Activated effector memory CD4-positive, alpha-beta T cell treated with anti-CD3 and anti-CD28 coated beads, Interleukin-2, amount 50 U/mL, for 16 hours (primary cell): Measurements from ENCODE around the gene PCDHA1.
"Not testable (repeated sequence)": the region's sequence is repeated elsewhere in the genome, so short reads cannot be mapped to it uniquely, and the experiment has no call there.

Experiments used
- DNase-seq: peaks from one replicate; pipeline ENCODE4 v3.0.0-alpha.2; 2020

Gene PCDHA1

GRCh38 chr5:140855772-140856674 is 70.1 kb downstream of the PCDHA1 start, which contains the start of gene PCDHA10:
TSS of gene PCDHA10 (plus strand) at chr5:140855897. CDS start at chr5:140856049, 152 bp downstream.
- no peak for DNase-seq

- DNase-seq: no peak
These were observed 71.4 kb downstream of the PCDHA1 start for GRCh38 chr5:140857177-140857986.

GRCh38 chr5:140857987-140858240 is 72.0 kb downstream of the PCDHA1 start:
- no peak for DNase-seq

GRCh38 chr5:140862441-140863295 is 76.7 kb downstream of the PCDHA1 start:
- DNase-seq: no peak

- DNase-seq: no peak
These were observed 83.0 kb downstream of the PCDHA1 start, which contains the start of gene PCDHA11 for GRCh38 chr5:140868721-140869554. TSS of gene PCDHA11 (plus strand) at chr5:140868957. CDS start at chr5:140869104, 147 bp downstream.

GRCh38 chr5:140869555-140869886 is 83.6 kb downstream of the PCDHA1 start:
- DNase-seq: no peak

- no peak for DNase-seq
These were observed 84.6 kb downstream of the PCDHA1 start for GRCh38 chr5:140870221-140871201.

- DNase-seq: no peak
These were observed 89.4 kb downstream of the PCDHA1 start, which contains the start of gene PCDHA12 for GRCh38 chr5:140875085-140876065. TSS of gene PCDHA12 (plus strand) at chr5:140875308. CDS start at chr5:140875473, 165 bp downstream.

- not testable (repeated sequence) for DNase-seq
These were observed 90.8 kb downstream of the PCDHA1 start for GRCh38 chr5:140876541-140877261.

- DNase-seq: no peak
These were observed 91.3 kb downstream of the PCDHA1 start for GRCh38 chr5:140877262-140877581.

- DNase-seq: no peak
These were observed 96.1 kb downstream of the PCDHA1 start, which contains the start of gene PCDHA13 for GRCh38 chr5:140881889-140882590. TSS of gene PCDHA13 (plus strand) at chr5:140882124. CDS start at chr5:140882269, 145 bp downstream.

- no peak for DNase-seq
These were observed 96.6 kb downstream of the PCDHA1 start for GRCh38 chr5:140882591-140882899.

- DNase-seq: no peak
These were observed 97.4 kb downstream of the PCDHA1 start for GRCh38 chr5:140883373-140883772.

GRCh38 chr5:140883927-140884697 is 98.2 kb downstream of the PCDHA1 start:
- DNase-seq: no peak

- DNase-seq: no peak
These were observed 130.4 kb downstream of the PCDHA1 start for GRCh38 chr5:140916325-140916724.

- DNase-seq: no peak
These were observed 137.7 kb downstream of the PCDHA1 start for GRCh38 chr5:140923601-140924000.

GRCh38 chr5:140925806-140926442 is 140.0 kb downstream of the PCDHA1 start, which contains the start of gene PCDHAC1:
TSS of gene PCDHAC1 (plus strand) at chr5:140926299. CDS start at chr5:140926893, 594 bp downstream.
- DNase-seq: no peak
